Loucy (cell line): ENCODE results near the gene FGFRL1.

Source experiments
- CTCF ChIP-seq: fragments of 200-600 bp; sonication (generic); conservative IDR thresholded peaks from 2 replicates; pipeline ENCODE4 v1.5.1; 2014; ENCODE audit warnings: mild to moderate bottlenecking, antibody characterized with exemption, low read length
- EZH2phosphoT487 ChIP-seq: fragments of 200-600 bp; IDR thresholded peaks from 2 replicates; pipeline ENCODE4 v1.6.1; 2018; ENCODE audit warnings: antibody characterized with exemption, mild to moderate bottlenecking, moderate library complexity, borderline replicate concordance

DNA sequence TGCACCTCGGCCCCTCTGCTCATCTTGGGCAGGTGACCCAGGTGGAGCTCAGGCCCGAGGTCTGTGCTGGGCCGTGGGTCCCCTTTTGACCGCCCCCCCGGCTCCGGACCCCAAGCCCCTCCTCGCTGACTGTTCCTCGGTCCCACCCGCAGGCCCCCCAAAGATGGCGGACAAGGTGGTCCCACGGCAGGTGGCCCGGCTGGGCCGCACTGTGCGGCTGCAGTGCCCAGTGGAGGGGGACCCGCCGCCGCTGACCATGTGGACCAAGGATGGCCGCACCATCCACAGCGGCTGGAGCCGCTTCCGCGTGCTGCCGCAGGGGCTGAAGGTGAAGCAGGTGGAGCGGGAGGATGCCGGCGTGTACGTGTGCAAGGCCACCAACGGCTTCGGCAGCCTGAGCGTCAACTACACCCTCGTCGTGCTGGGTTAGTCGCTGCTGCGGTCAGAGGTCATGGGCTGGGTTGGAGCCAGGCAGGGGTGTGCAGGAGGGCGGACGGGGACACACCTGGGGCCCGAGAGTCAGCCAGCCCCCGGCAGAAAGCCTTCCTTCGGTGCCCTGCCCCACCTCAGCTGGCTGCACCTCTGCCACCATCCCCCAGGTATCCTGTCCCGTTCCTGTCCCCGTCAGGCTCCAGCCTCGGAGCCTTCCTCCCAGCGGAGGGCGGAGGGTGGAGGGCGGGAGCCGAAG, 10.8 kb downstream of the FGFRL1 start:
- TF ChIP-seq CTCF (no peak), EZH2phosphoT487 (no peak)
